ENCODE results near the gene HOXB6. TPM values are rescaled to one million over a fixed set of nuclear protein-coding genes. Genes with fewer than 3 reads are reported as not detected.
A peak's percentile ranks its signal among the peaks of the same experiment; 100 is the strongest.

Gene HOXB6
- total RNA-seq, 1 experiment from 2014 or later: 64.8 TPM

- H3K36me3 ChIP-seq (ENCODE audit: control insufficient read depth in 1 of 2, insufficient read depth in 2 of 2, low read length in 2 of 2): no peaks in the 10 kb centered on the region
- CTCF ChIA-PET: interaction anchor here (0.6 to 1.4 kb wide), 20 partner anchors 9 to 588 kb away, joined by 3 to 11 read pairs (median 4); partner anchors contain the start of genes HOXB5 and HOXB9
- DNase-seq (ENCODE audit: low read depth, low spot score) (no peak), ATAC-seq (peak; percentile 19)
- H3K27ac ChIP-seq (ENCODE audit: low read depth, low read length): peak overlapping the region; percentile 98
- H3K9ac ChIP-seq (ENCODE audit: low read length): peak overlapping the region; percentile 97
- no peaks in the 10 kb centered on the region for H3K9me2 ChIP-seq (ENCODE audit: insufficient read depth)
- POLR2A ChIA-PET: interaction anchor here (0.6 to 1.9 kb wide), 5 partner anchors 13 to 587 kb away, joined by 3 to 11 read pairs (median 3); partner anchors contain the start of gene HOXB9
- H4K20me1 ChIP-seq (ENCODE audit: insufficient read depth): no peaks in the 10 kb centered on the region
- BruUV-seq (replicated peaks): no TSS peak
- RAD21 ChIA-PET (ENCODE audit: low non-redundant PET in 1 of 2, low total read pairs in 2 of 2, uncharacterized antibody in 2 of 2, unreplicated experiment in 2 of 2): interaction anchor here in 1 of 2 experiments (0.7 kb wide), 1 partner anchor 210 kb away, joined by 3 read pairs; no protein-coding TSS in a partner anchor
- H2AFZ ChIP-seq (ENCODE audit: low read depth, low read length, poor library complexity, severe bottlenecking): peak overlapping the region; percentile 19
- H3K4me3 ChIP-seq (replicated peaks in 1 of 2; ENCODE audit: low read depth in 1 of 2, low read length in 2 of 2): peak overlapping the region; percentile 80 to 90
- intact Hi-C loops (cut with micrococcal nuclease): loop anchor here (2.0 to 10.0 kb wide), 2 partner anchors 128 to 352 kb away; no protein-coding TSS in a partner anchor
- H3K9me3 ChIP-seq (ENCODE audit: control insufficient read depth in 1 of 2, insufficient read depth in 1 of 2, low read depth in 1 of 2, low read length in 2 of 2): no peaks in the 10 kb centered on the region
- no peaks in the 10 kb centered on the region for H3K27me3 ChIP-seq (ENCODE audit: insufficient read depth, low read length)
- peaks cover 19 to 58% of the 10 kb centered on the region in 2 experiments; a peak in 3 of 4 replicates for H3K4me1 ChIP-seq (ENCODE audit: control insufficient read depth in 1 of 2, insufficient read depth in 2 of 2, low read length in 2 of 2)
- H3K4me2 ChIP-seq (ENCODE audit: low read length): peak overlapping the region; percentile 95
- H3K79me2 ChIP-seq (ENCODE audit: insufficient read depth, low read length): peaks cover 88% of the 10 kb centered on the region
- TF ChIP-seq CEBPB (IDR thresholded peaks at IDR 0.05; ENCODE audit: low read depth) (no peak), ELF1 (IDR thresholded peaks at IDR 0.05; ENCODE audit: borderline replicate concordance, low read depth) (no peak), JUND (IDR thresholded peaks at IDR 0.05) (no peak), EZH2phosphoT487 (IDR thresholded peaks at IDR 0.05; ENCODE audit: borderline replicate concordance) (no peak), POLR2A (IDR thresholded peaks at IDR 0.05; ENCODE audit: borderline replicate concordance, extremely low read depth, insufficient read depth, insufficient read length) (no peak), SP1 (IDR thresholded peaks at IDR 0.05; ENCODE audit: low read depth) (no peak), SIN3A (IDR thresholded peaks at IDR 0.05; ENCODE audit: low read depth) (no peak), CBX3 (IDR thresholded peaks at IDR 0.05; ENCODE audit: low read depth) (no peak), ZFX (IDR thresholded peaks at IDR 0.05) (peak; percentile 65), EGR1 (IDR thresholded peaks at IDR 0.05; ENCODE audit: low read depth) (no peak), YY1 (IDR thresholded peaks at IDR 0.05; ENCODE audit: extremely low read depth, insufficient replicate concordance, low read depth, low read length) (no peak), TCF7L2 (IDR thresholded peaks at IDR 0.05; ENCODE audit: borderline replicate concordance, extremely low read depth, insufficient read depth, insufficient read length) (peak; percentile 22), RAD21 (IDR thresholded peaks at IDR 0.05; ENCODE audit: low read depth) (no peak), POLR2AphosphoS5 (IDR thresholded peaks at IDR 0.05; ENCODE audit: low read depth, low read length) (0 out of 2 replicates have a peak, but pooled peaks have one; percentile 3), SRF (IDR thresholded peaks at IDR 0.05; ENCODE audit: low read depth) (no peak), ZNF274 (IDR thresholded peaks at IDR 0.05; ENCODE audit: low read depth, low read length) (no peak), FOSL1 (IDR thresholded peaks at IDR 0.05; ENCODE audit: low read depth) (no peak), MAX (IDR thresholded peaks at IDR 0.05) (no peak)
- TF ChIP-seq, protein P1, sequence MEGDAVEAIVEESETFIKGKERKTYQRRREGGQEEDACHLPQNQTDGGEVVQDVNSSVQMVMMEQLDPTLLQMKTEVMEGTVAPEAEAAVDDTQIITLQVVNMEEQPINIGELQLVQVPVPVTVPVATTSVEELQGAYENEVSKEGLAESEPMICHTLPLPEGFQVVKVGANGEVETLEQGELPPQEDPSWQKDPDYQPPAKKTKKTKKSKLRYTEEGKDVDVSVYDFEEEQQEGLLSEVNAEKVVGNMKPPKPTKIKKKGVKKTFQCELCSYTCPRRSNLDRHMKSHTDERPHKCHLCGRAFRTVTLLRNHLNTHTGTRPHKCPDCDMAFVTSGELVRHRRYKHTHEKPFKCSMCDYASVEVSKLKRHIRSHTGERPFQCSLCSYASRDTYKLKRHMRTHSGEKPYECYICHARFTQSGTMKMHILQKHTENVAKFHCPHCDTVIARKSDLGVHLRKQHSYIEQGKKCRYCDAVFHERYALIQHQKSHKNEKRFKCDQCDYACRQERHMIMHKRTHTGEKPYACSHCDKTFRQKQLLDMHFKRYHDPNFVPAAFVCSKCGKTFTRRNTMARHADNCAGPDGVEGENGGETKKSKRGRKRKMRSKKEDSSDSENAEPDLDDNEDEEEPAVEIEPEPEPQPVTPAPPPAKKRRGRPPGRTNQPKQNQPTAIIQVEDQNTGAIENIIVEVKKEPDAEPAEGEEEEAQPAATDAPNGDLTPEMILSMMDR (IDR thresholded peaks at IDR 0.05 in 2 of 3, conservative IDR thresholded peaks at IDR 0.05 in 1 of 3; ENCODE audit: borderline replicate concordance in 1 of 3, insufficient read depth in 1 of 3, low read depth in 2 of 3, low read length in 2 of 3): peak in 1 of 3 experiments; percentile 14; a peak in 2 of 6 replicates
- TF ChIP-seq, protein P2, sequence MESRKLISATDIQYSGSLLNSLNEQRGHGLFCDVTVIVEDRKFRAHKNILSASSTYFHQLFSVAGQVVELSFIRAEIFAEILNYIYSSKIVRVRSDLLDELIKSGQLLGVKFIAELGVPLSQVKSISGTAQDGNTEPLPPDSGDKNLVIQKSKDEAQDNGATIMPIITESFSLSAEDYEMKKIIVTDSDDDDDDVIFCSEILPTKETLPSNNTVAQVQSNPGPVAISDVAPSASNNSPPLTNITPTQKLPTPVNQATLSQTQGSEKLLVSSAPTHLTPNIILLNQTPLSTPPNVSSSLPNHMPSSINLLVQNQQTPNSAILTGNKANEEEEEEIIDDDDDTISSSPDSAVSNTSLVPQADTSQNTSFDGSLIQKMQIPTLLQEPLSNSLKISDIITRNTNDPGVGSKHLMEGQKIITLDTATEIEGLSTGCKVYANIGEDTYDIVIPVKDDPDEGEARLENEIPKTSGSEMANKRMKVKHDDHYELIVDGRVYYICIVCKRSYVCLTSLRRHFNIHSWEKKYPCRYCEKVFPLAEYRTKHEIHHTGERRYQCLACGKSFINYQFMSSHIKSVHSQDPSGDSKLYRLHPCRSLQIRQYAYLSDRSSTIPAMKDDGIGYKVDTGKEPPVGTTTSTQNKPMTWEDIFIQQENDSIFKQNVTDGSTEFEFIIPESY (IDR thresholded peaks at IDR 0.05; ENCODE audit: extremely low read depth, insufficient replicate concordance, low read length): no peak
Observed at GRCh38 chr17:48612854-48613691, 8.3 kb upstream of the HOXB6 start.
